WTC11 (cell line): ENCODE data around the gene ARSB.

Source experiments
- CBFB ChIP-seq: sonication (generic); formaldehyde crosslinking; IDR thresholded peaks from 2 replicates; pipeline ENCODE4 v1.8.1; 2022; ENCODE audit warnings: mild to moderate bottlenecking, low read depth, missing genetic modification reagents
- CTCF ChIP-seq: fragments of 200-600 bp; IDR thresholded peaks from 2 replicates; pipeline ENCODE4 v1.8.0; 2022; ENCODE audit warnings: antibody characterized with exemption
- JAZF1 ChIP-seq: fragments of 250-450 bp; sonication (Bioruptor Pico); IDR thresholded peaks from 2 replicates; pipeline ENCODE4 v1.9.0; 2021; ENCODE audit warnings: moderate library complexity, mild to moderate bottlenecking, inconsistent platforms
- USF2 ChIP-seq: sonication (generic); formaldehyde crosslinking; IDR thresholded peaks from 2 replicates; pipeline ENCODE4 v1.8.1; 2023; ENCODE audit warnings: mild to moderate bottlenecking, missing genetic modification reagents, moderate library complexity

- no peak for TF ChIP-seq JAZF1 (CRISPR knock-in tag)
- TF ChIP-seq USF2 (CRISPR knock-in tag): no peak
- no peak for TF ChIP-seq CBFB (CRISPR knock-in tag)
- no peak for TF ChIP-seq CTCF
These were observed 58.9 kb downstream of the ARSB start for GRCh38 chr5:78926252-78926651.
